CD4-positive, alpha-beta T cell treated with Interferon gamma for 1 hour (primary cell): ENCODE results near the gene SMURF1.

Source experiments
- DNase-seq: peaks from one replicate; pipeline ENCODE4 v3.0.0-alpha.2; 2020

The SMURF1 gene

DNA sequence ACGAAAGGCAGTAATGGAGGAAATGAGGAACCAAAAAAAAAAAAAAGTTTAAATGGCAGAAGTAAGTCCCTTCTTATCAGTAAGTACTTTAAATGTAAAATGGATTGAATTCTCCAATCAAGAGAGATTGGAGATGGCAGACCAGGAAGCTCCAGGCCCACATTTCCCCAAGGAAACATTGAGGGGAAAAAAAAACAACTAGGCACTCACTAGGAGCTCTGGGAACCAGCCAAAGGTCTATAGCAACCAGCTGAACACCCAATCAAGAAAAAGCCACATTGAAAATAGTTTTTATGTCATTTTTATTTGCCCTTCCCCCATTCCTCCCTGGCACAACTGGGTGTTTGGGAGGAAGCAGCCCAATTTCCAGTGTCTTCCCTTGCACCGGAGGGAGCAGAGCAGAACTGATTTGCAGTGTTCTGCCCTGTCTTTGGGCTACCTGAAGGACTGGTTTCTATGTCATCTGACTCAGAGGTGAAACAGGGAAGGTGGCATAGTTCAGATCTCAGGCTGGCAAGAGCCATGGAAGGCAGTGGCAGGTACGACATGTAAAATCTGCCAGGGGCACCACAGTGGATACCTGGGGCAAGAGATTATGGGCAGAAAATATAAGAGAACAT lies 121.9 kb downstream of the SMURF1 start:
- no peak for DNase-seq

DNA sequence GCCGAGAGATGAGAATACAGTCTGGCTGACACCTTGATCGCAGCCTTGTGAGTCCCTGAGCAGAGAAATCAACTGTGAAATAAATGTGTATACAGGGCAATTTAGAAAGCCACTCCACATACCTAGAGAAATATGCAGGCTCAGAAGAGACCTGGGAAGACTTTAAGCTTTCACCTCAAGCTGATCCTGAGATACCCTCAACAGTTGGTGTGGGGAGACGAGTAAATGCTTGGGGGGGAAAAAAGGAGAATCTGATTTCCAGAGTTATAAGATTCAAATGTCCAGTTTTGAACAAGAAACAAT lies 123.5 kb downstream of the SMURF1 start:
- no peak for DNase-seq

DNA sequence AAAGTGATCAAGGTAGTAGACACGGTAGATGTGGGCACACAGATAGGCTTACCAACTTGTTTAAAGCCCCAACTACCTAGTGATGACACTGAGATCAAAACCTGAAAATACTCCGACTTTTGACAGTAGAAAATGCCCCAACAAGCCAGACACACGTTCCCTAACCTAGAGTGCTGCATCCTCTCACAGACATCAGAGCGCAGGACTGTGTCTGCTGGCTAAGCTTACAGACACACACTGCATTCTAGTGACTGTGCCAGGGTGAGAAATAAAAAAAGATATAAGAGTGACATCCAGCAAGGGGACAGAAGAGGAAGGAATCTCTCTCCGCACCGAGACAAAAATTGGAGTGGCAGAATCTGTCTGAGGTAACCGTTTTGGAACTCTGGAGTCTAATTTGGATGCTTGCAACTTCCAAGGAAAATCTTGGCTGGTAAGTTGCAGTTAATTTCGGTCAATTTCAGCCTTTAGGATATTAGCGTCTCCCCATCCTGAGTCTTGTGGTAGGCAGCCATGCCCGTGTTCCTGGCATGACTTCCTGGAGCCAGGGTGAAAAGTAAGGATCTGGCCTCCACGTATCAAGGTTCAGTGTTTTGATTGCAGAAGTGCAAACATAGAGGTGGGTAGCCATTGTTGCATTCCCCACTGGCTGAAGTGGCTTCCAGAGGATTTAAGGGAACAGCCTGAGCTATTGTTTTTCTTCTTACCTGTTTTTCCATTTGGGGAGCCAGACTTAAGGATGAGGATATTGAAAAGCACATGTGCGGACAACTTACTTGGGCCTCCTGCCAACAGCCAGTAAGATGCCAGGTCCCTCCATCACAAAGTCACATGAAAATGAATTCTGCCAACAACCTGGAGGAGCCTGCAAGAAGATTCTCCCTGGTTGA lies 124.1 kb downstream of the SMURF1 start:
- no peak for DNase-seq

DNA sequence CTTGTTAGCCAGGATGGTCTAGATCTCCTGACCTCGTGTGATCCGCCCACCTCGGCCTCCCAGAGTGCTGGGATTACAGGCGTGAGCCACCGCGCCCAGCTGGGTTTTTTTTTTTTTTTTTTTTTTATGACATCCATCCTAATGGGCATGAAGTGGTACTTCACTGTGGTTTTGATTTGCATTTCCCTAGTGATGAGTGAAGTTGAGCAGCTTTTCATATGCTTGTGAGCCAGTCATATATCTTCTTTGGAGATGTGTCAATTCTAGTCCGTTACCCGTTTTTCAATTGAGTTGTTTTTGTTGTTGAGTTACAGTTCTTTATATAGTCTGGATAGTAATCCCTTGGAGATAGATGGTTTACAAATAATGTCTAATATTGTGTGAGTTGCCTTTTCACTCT lies 127.7 kb downstream of the SMURF1 start:
- no peak for DNase-seq

DNA sequence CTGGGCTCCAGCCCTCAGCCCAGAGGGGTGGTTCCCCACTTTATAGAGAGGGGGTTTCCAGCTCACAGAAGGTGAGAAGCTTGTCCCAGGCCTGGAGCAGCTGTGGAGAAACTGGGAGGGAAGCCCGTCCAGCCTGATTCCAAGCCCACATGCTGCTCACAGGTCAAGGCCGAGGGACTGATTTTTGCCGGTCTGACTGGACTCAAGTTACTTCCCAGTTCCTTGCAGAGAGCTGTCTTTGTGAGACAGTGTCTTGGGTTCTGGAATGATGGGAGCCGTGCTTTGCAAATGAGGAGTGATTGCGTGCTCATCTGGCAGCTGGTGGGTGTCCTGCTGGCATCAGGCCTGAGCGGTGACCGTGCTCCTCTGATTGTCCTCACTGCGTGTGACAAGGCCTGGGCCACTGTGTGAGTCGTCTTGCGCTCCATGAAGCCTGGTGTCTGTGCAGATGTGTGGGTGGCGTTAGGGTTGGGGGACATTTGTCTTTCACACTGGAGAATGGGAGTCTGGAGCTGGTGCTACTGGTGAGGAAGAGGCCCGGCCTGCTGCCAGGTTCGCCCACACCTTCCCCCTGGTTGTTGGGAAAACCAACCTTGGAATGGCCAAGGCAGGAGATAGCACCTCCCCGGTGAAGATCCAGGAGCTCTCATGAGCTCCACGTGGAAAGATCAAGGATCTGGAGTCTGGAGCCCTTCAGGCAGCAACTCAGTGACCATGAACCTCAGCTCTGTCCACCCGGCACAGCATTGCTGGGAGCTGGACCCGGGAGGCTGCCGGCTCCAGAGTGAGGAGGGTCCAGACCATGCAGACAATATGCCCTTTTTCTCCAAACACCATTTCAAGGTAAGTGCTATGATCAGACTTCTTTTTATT lies 129.6 kb downstream of the SMURF1 start:
- DNase-seq: no peak

DNA sequence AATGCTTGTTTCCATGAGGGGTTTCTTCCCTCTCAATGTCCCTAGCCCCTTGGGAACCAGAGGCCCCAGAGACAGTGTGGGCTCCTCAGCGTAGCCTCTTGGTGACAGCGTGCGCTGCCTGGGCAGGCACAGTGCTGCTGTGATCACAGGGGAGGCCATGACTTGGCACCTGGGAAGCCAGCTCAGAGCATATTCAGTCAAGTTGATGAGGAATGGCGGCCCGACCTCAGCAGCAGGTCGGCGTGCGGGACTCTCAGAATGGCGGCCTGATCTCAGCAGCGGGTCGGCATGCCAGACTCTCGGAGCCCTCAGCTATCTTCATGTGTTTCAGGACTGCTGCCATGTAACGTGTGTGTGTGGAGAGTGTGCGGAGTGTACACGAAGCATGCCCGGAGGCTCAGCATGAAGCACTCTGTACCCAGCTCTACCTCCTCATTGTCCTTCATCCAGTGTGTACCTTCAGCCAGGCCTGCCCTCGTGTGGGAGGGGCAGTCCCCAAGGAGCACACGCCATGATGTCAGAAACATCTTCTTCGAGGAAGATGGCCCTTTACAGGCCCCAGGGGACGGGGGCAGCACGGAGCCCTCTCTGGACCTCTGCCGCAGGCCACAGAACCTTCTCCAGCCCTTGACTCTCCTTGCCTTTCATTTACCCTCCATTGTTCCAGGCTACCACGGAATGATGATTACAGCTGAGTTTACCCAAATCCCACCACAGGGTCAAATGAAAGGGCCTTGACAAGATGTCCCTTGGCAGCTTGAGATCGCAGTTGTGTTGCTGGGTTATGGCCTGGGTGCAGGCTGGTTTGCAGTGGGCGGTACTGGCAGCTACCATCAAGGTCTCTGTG lies 130.4 kb downstream of the SMURF1 start:
- no peak for DNase-seq

DNA sequence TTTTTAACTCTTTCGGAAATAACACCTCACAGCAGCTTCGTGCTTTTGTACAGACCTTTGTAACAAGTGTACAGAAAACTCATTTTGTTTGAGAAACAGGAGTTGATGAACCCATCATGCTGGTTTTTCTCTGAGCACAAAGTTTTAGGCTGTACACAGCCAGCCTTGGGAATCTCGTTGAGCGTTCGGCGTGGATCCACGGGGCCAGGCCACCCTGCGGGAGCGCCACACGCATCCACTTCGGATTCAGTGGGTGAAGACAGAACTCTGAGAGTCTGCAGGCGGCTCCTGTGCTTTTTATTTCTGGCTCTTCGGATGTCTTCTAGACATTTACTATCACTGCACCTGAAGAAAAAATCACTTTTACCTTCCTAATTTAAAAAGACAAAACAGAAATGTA lies 131.2 kb downstream of the SMURF1 start:
- DNase-seq: no peak

DNA sequence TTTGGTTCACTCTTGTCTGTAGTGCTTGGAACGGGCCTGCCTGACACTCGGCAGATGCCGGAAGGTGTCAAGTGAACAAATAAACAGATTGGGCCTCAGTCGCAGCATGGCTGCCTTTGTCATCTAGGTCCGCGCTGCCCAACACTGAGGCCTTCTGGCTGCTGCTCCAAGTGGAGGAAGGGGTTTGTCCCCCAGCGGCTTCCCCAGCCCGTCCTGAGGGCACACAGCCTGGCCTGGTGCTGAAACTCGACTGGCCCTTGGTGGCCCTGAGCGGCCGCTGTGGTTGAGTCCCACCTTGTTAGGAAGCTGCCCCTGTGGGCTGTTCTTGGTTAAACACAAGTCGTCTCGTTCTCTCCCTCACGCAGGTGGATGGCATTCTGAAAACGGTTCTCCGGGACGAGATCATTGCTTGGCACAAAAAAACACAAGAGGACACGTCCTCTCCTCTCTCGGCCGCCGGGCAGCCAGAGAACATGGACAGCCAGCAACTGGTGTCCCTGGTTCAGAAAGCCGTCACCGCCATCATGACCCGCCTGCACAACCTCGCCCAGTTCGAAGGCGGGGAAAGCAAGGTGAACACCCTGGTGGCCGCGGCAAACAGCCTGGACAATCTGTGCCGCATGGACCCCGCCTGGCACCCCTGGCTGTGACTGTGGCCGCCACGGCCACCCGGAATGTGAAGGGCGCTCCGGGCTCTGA lies 132.1 kb downstream of the SMURF1 start:
- DNase-seq: no peak

DNA sequence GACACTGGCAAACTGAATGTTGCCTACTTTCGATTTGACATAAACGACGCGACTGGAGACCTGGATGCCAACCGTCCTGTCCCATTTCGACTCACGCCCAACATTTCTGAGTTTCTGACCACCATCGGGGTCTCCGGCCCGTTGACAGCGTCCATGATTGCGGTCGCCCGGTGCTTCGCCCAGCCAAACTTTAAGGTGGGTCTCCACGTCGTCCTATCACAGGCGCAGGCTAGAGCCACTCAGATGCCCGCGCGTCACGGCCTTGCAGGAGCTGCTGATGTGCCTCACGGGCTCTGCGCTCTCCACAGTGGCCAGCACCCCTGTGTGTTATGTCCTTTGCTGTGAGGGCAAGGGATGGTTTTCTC lies 132.6 kb downstream of the SMURF1 start:
- no peak for DNase-seq

DNA sequence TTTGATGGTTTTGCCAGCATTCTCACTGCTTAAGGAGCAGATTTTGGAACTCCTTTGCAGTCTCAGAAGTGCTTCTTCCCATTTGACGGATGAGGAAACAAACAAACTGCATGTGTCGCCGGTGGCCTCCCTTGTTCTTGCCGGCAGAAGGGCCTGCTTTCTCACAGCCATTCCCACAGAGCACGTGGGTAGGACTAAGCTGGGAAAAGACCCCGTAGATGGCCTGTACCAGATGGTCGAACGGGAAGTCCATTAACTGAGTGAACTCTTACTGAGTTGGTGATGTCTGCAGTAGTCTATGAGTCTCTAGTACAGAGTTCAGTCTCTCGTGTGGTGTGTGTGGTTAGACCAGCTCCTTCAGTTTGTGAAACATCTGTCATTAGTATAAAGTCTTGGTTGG lies 133.6 kb downstream of the SMURF1 start:
- no peak for DNase-seq

DNA sequence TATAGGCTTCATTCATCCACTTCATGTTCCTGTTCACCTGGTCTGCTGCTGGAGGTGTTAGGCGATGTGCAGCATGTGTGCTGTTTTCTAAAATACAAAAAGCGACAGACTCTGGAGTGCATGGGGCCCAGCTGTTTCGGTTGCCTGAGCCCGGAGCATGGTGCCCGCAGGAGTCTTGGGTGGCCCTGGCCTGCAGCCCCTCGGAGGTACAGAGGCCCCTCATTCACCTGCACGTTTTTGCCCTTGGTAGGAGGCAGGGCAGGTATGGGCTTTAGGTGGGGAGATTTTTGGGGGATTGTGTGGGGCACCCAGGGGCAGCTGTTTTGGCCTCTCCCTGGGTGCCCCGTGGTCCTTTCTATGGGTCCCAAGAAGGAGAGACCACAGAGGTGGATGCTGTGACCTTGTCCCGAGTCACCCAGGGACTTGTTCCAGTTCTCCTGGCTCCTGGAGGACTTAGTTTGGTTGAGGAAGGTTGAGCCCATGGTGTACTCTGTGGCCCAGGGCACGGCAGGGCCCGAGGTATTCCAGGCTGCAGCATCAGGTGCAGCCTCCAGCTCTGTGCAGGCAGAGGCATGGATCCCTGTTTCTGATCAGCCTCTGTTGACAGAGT lies 134.9 kb downstream of the SMURF1 start:
- no peak for DNase-seq

DNA sequence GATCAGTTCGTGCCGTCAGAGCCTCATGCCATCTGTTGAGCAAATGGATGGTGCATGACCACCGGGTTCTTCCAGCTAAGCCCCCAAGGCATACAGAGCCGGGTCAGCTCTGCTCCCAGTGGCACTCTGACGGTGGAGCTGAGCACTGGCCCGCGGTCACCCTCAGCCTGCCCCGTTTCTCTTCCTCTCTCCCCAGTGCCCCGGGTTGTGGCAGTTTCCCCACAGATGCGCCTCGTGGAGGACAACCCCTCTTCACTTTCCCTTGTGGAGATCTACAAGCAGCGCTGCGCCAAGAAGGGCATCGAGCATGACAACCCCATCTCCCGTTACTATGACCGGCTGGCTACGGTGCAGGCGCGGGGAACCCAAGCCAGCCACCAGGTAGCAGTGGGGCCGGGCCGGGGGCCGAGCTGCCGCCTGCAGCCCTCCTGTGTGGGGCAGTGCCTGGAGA lies 135.7 kb downstream of the SMURF1 start:
- DNase-seq: no peak

DNA sequence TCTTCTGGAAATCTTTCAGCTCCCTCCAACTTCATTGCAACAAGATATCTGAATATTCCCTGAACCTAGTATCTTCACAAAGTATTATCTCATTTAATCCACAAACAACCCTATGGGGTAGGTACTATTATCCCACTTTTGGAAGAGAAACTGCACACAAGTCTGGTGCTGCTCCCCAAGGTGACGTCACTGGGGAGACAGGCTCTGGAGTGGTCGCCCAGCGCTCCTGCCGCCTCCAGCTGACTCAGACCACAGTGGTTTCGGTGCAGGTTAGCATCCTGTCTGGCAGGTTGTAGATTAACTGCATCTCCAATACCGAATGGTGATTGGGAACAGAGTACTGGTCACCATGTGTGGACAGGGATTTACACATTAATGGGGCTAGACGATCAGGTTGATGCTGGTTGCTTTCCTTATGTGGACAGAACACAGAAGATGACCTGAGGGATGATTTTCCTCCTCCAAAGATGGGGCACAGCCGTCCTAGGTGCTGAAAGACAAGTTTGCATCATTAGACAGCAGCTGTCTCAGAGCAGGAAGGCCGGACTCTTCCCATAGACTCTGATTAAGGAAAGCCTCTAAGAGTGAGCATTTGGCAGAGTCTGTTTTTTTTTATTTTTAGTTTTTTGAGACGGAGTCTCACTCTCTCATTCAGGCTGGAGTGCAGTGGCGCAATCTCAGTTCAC lies 137.0 kb downstream of the SMURF1 start:
- DNase-seq: no peak

DNA sequence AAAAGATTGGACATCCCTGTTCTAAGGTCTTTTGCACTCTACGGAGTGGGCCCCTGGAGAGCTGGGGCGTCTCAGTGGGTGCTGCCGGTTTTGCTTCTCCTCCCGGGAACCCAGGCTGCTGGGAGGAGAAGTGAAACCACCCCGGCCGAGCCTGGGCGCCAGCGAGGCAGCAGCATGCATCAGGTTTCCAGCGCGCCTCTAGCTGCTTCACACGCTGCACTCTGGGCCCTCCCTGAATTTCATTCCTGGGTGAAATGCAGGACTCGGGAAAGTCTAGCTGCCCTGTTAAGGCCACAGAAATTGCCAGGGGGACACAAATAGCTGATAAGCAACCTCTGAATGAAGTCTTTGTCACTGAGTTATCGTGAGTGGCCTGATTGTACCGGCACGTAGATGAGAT lies 138.1 kb downstream of the SMURF1 start:
- no peak for DNase-seq

DNA sequence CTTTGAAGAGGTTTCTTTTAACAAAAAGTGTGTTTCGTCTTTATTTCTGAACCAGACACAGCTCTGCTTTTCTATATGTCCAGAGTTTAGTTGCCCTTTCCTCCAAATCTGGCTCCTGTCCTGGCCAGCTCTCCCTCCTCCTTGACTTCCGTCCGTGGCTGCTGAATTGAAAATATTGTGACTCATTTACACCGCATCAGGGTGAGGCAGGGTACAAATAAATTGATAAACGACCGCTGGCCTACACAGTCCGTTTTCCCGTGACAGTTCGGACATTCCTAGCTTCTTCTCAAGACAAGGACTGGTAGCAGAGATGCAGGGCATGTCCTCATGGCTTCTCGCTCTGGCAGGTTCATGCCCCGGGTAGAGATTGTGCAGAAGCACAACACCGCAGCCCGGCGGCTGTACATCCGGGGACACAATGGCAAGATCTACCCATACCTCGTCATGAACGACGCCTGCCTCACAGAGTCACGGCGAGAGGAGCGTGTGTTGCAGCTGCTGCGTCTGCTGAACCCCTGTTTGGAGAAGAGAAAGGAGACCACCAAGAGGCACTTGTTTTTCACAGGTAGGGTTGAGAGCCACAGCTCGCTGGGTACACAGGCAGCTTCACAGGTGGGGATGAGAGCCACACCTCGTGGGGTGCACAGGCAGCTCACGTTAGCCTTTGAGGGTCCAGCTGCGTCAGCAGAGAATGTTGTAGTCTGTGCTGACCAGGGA lies 139.0 kb downstream of the SMURF1 start:
- no peak for DNase-seq

DNA sequence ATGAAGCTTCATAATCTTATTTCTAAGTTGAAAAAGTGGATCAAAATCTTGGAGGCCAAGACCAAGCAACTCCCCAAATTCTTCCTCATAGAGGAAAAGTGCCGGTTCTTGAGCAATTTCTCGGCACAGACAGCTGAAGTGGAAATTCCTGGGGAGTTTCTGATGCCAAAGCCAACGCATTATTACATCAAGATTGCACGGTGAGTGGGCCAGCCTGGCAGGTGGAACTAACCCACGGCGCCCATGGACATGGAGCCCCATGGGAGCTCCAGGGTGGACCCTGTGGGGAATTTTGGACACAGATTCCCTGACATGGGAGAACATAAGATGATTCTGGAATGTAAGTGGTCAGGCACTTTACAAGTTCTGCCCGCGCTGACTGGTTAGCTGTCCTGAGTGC lies 139.7 kb downstream of the SMURF1 start:
- no peak for DNase-seq

DNA sequence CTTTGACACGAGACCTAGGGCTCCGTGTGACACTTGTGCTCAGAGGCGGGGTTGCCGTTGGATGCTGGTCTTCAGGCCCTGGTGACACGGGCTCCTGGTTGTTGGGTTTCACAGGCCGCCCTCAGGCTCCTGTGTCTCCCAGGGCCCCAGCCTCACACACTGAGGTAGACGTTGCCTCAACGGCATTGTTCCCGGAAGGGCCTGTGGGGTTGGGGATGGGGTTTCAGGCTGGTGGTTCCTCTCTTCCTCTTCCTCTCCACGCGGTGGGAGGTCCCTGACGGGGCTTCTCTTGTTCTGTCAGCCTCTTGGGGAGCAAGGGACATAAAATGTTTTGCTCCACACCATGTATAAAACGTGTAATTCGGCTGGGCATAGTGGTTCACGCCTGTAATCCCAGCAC lies 140.5 kb downstream of the SMURF1 start:
- no peak for DNase-seq

DNA sequence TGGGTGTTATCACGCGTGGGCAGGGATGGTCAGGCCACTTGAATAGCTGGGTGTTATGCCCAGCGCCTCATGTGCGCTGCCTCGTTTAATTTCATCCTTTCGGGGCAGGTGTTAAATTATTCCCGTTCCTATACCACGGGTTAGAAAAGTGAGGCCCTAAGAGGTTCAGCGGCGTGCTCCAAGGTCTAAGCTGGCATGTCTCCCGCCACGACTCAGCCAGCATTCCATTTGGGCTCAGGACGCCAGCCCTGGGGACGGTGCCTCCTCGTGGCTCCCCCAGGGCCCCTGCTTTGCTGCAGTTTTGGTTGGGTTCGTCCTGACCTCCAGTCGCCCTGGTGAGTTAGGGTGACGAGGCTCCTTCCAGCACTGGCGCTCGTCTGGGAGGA lies 141.1 kb downstream of the SMURF1 start:
- no peak for DNase-seq

DNA sequence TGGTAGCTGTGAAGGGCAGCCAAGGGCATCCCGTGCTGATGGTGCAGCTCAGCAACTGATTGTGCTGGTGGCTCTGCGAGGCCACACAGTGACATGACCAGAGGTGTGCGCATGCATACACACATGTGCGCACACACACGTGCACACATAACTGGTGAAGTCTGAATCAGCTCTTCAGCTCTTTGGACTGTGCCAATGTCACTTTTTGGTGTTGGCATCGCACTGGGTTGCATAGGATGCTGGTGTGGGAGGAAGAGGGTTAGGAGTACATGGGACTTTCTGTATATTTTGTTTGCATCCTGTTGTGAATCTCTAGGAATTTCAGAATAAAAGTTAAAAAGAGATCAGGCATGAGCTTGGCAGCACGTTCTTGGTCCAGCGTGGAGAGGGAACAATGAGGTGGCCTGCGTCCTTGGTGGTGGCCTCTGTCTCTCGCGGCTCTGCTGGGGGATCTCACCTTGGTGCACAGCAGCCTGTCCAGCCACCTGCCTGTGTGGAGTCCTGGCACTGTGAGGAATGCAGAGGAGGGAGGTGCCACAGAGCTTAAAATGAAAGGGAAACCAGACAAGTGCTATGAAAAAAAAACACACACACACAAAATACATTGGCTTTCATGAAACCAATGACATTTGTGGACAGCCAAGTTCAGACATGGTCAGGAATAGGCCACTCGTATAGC lies 141.6 kb downstream of the SMURF1 start:
- no peak for DNase-seq
